Peyer's patch (tissue), 4 donors: ENCODE measurements around the gene SKIDA1. TPM values are rescaled to one million over a fixed set of nuclear protein-coding genes. Genes with fewer than 3 reads are reported as not detected.

Experiments used
- DNase-seq, 3 donors: peaks; one replicate each; pipeline ENCODE4 v3.0.0-alpha.2; 2017 to 2019
- H3K27ac ChIP-seq, 4 donors: fragments of 200-600 bp; sonication (generic); one replicate each; pipeline ENCODE4 v1.5.1; 2016 to 2019
- H3K27me3 ChIP-seq, 2 donors: fragments of 200-600 bp; sonication (generic); one replicate each; pipeline ENCODE4 v1.5.1; 2019
- H3K36me3 ChIP-seq, 3 donors: fragments of 200-600 bp; sonication (generic); one replicate each; pipeline ENCODE4 v1.5.1; 2016 to 2019
- H3K4me1 ChIP-seq, 4 donors: fragments of 200-600 bp; sonication (generic); one replicate each; pipeline ENCODE4 v1.5.1; 2016 to 2019
- H3K4me3 ChIP-seq, 4 donors: fragments of 200-600 bp; sonication (generic); 1 replicate in 3 of 4; 2 replicates in 1 of 4; pipeline ENCODE4 v1.5.1; 2016 to 2019; ENCODE audit warnings: mild to moderate bottlenecking in 1 of 4
- H3K9me3 ChIP-seq, 4 donors: fragments of 200-600 bp; sonication (generic); one replicate each; pipeline ENCODE4 v1.5.1; 2016 to 2019; ENCODE audit warnings: mild to moderate bottlenecking in 1 of 4
- CTCF ChIP-seq, 6 experiments: fragments of 450-650 bp in 4 of 6; fragments of 200-600 bp in 2 of 6; sonication (generic) in 1 of 6; IDR thresholded peaks; one replicate each; pipeline ENCODE4 v1.5.1; 2017 to 2019; ENCODE audit warnings: antibody characterized with exemption in 6 of 6, mild to moderate bottlenecking in 3 of 6, moderate library complexity in 1 of 6
- POLR2A ChIP-seq, 2 donors: fragments of 450-650 bp; IDR thresholded peaks; one replicate each; pipeline ENCODE4 v1.5.1; 2017; ENCODE audit warnings: antibody characterized with exemption in 2 of 2, mild to moderate bottlenecking in 2 of 2, moderate library complexity in 2 of 2
- total RNA-seq, 4 donors: library from RNA; depleted of rRNA; stranded (reverse); fragments of >200 nt; gene quantifications; one replicate each; pipeline ENCODE4 v1.1.0, GENCODE V29; 2016

The SKIDA1 gene
- total RNA-seq, 4 donors from 2014 or later = 0.27 TPM; not detected in 3

DNA sequence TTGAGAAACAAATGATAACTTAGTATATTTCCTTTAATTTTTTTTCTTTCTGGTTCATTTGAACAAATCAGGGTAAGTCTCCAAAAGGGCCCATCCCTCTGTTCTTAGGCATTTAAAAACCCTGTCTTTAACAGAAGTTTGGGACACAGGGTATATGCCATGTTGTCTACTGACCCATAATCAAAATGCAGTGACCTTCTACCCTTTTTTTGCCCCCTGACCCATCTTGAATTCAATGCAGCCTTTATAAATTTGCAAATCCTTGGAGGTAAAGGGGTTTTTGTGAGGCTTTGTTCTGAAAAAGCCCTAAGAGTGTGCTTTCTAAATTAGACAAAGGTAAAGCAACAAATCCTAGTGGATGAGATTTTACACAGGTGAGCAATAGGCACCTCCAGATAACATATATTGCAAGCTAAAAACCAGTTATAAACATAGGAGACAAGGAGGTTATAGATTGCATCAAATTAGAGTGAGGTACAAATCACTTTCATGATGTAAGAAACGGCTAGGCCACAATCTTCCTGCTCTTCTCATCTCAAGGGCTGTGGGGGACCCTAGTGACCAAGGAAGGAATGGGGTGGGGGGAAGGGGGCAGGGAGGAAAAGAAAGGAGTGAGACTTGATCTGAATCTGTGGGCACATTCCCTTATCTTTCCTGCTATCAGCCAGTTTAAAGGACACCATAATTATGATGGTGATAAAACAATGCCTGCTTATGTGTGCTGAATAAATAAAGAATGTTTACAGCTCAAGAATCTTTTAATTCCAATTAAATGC, 2.7 kb downstream of the SKIDA1 start:
- H3K9me3 ChIP-seq = no peaks in the 10 kb centered on the region
- H3K36me3 ChIP-seq = no peaks in the 10 kb centered on the region
- H3K27me3 ChIP-seq = peaks cover 0 to 5% of the 10 kb centered on the region in 2 donors
- peaks cover 0 to 22% (median 7%) of the 10 kb centered on the region in 4 donors for H3K4me1 ChIP-seq
- H3K27ac ChIP-seq = no peak overlapping the region
- no peak overlapping the region for H3K4me3 ChIP-seq
- TF ChIP-seq POLR2A (IDR thresholded peaks at IDR 0.05) = no peak
- no peak for TF ChIP-seq CTCF (IDR thresholded peaks at IDR 0.05)
- no peak for DNase-seq

GRCh38 chr10:21521751-21522533, 3.5 kb downstream of the SKIDA1 start:
- Histone ChIP-seq H3K4me1 (peaks cover 0 to 29% (median 8%) of the 10 kb centered on the region in 4 donors), H3K27me3 (peaks cover 0 to 11% of the 10 kb centered on the region in 2 donors), H3K9me3 (no peaks in the 10 kb centered on the region), H3K36me3 (no peaks in the 10 kb centered on the region), H3K27ac (no peak overlapping the region), H3K4me3 (no peak overlapping the region)
- TF ChIP-seq POLR2A (IDR thresholded peaks at IDR 0.05) (no peak), CTCF (IDR thresholded peaks at IDR 0.05) (no peak)
- no peak for DNase-seq

GRCh38 chr10:21520949-21521348, 4.5 kb downstream of the SKIDA1 start:
- Histone ChIP-seq H3K9me3 (no peaks in the 10 kb centered on the region), H3K4me1 (peaks cover 0 to 31% (median 9%) of the 10 kb centered on the region in 4 donors), H3K36me3 (no peaks in the 10 kb centered on the region), H3K27me3 (peaks cover 0 to 11% of the 10 kb centered on the region in 2 donors), H3K4me3 (no peak overlapping the region), H3K27ac (peak overlapping the region in 1 of 4 donors; percentile 75)
- no peak for DNase-seq
- TF ChIP-seq POLR2A (IDR thresholded peaks at IDR 0.05) = no peak
- no peak for TF ChIP-seq CTCF (IDR thresholded peaks at IDR 0.05)

DNA sequence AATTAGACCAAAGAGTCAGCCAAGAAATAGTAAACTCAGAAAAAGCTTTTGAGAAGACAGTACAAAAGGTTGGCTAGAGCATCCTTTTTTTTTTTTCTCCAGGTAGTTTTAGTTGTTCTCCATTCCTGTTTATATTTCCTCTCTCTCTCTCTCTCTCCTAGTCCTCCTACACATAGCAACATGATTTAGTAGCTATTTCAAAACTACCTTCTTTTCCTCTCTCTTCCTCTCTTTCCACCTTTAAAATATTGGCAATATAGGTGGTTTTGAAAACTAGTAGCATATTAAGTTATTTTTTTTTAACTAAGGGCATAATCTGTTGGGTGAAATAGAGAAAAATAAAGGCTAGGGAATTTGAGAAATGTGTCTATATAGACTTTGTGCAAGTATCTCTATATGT, 5.0 kb downstream of the SKIDA1 start:
- Histone ChIP-seq H3K4me3 (peak overlapping the region in 1 of 4 donors; percentile 63), H3K36me3 (no peaks in the 10 kb centered on the region), H3K27me3 (peaks cover 0 to 15% of the 10 kb centered on the region in 2 donors), H3K27ac (peak overlapping the region in 2 of 4 donors; percentile 49 to 75), H3K4me1 (peaks cover 0 to 35% (median 10%) of the 10 kb centered on the region in 4 donors), H3K9me3 (no peaks in the 10 kb centered on the region)
- TF ChIP-seq CTCF (IDR thresholded peaks at IDR 0.05) (no peak), POLR2A (IDR thresholded peaks at IDR 0.05) (no peak)
- DNase-seq = no peak

DNA sequence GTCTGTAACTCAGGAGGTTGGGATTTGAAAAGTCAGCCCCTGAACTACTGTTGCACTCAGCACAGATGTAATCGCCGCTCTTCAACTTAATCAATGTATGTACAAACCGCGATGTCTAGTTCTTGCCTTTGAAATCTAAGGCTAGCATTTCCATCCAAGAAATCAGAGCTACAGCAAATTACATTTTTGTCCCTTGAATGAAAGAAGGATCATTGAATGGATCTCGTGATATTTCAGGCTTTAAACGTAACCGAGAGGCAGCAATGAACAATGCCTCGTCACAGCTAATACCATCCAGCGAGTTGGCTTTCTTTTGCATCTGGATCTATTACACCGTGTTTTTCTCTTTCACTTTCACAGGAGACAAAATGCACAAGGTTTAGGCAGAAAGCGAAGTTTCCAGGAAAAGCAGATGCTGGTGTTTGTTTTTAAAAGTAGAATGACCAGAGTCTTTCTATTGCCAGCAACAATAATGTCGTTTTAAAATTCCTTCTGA, 5.5 kb downstream of the SKIDA1 start:
- DNase-seq = no peak
- H3K27ac ChIP-seq = peak overlapping the region in 3 of 4 donors; percentile 13 to 75 (median 49)
- TF ChIP-seq POLR2A (IDR thresholded peaks at IDR 0.05) (no peak), CTCF (IDR thresholded peaks at IDR 0.05) (no peak)
- peak overlapping the region in 2 of 4 donors; percentile 36 to 63 for H3K4me3 ChIP-seq
- H3K27me3 ChIP-seq = peaks cover 0 to 17% of the 10 kb centered on the region in 2 donors
- peaks cover 0 to 35% (median 10%) of the 10 kb centered on the region in 4 donors for H3K4me1 ChIP-seq
- no peaks in the 10 kb centered on the region for H3K36me3 ChIP-seq
- no peaks in the 10 kb centered on the region for H3K9me3 ChIP-seq
